Stimulated activated CD4-positive, alpha-beta T cell treated with anti-CD3 and anti-CD28 coated beads, Interleukin-1b, Interleukin-23, amount 100 ng/mL, for 4 hours (primary cell): ENCODE data around the gene SLC22A2.
"Not testable (repeated sequence)": the region's sequence is repeated elsewhere in the genome, so short reads cannot be mapped to it uniquely, and the experiment has no call there.

Experiments used
- DNase-seq, 2 donors: peaks; one replicate each; pipeline ENCODE4 v3.0.0-alpha.2; 2020; ENCODE audit warnings: low read depth in 2 of 2

Gene SLC22A2

DNA sequence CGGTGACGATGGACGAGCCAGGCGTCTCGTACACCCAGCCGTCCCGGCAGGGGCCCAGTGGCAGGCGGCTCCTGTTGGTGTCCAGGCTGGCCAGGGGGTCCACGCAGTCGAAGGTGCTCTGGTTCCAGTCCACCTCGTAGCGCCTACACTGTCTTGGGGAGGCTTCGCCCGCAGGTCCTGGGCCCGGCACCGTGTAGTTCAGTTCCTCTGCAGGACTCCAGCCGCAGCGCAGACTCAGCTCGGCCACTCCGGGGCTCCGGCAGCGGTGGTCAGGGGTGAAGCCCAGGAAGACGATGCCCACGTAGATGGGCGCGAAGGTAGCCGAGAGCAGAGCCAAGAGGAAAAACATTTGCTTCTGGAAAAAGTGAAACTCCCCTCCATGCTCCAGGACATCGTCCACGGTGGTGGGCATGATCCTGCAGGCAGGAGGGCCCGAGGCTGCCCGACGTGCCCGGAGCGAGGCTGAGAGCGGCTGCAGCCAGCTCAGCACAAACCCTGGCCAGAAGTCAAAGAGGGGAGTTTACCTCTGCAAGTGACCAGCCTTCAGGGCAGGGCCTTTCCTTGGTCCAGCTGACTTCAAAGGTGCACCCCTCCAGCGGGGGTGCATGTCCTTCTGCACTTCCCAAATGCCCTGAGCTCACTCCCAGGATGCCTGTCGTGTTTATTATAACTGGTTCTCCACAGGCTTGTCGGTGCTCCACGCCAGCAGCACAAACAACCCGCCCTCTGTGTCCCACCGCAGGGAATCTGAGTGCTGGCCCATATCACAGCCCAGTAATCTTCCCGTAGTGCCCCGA is at the start of gene SLC22A2:
TSS of gene SLC22A2 (minus strand) at position 476 of the 797 bp plus-strand sequence. CDS start at position 412, 64 bp downstream.
- no peak for DNase-seq

DNA sequence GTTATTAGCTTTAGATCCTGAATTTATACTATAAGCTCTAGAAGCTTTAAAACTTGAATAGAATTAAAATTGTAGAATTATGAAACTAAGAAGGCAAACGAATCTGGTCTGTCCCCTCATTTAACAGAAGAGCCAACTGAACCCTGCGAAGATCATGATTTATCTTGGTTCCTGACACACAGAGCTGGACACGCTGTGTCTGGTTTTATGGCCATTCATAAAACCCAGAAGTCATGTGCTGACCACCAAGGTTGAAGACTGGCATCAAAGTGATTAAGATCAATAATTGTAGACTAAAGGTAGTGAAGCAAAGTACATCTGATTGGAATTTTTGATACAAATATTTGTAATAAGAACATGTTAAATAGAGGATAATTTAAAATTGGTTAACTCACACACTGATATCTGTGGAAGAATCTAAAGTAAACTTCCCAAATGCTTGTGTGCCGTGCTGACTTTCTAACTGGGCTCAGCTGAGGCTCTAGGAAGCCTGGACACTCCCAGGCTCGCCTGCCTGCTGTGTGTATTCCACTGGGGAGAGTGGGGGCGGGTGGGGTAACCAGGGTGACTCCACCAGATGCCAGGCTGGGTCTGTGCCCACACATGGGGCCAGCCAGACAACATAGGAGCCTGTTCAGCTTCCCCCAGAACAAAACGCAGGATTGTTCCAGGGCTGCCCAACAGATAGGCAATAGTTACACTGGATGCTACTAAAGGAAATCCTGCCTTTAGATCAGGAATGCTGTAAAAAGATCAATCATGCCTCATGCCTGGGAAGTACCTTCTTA is 47.5 kb upstream of the SLC22A2 start:
- DNase-seq = no peak

DNA sequence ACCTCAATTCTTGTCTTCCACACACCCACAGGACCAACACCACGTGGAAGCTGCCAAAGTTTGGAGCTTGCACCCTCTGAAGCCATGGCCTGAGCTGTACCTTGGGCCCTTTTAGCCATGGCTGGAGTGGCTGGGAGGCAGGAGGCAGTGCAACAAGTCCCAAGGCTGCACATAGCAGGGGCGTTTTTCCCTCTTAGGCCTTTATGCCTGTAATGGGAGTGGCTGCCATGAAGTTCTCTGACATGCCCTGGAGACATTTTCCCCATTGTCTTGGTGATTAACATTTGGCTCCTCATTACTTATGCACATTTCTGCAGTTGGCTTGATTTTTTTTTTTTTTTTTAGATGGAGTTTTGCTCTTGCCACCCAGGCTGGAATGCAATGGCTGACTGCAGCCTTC is 45.2 kb upstream of the SLC22A2 start:
- no peak for DNase-seq

DNA sequence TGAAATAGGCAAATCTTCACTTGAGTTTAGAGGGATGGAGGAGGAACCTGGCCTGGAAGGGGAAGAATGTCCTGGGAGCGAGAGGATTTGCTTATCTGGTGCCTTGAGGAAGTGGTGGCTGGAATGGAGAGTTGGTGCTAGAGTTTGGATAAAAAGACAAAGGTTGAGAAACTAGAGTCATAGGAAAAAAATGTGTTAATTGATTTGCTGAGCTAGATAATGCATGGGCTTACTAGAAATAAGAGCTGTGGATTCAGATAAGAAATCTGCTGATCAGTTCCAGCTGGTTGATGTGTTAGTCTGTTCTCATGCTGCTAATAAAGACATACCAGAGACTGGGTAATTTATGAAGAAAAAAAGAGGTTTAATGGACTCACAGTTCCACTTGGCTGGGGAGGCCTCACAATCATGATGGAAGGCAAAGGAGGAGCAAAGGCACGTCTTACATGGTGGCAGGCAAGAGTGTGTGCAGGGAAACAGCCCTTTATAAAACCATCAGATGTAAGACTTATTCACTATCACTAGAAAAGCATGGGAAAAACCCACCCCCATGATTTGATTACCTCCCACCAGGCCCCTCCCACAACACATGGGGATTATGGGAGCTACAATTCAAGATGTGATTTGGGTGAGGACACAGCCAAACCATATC is 43.9 kb upstream of the SLC22A2 start:
- not testable (repeated sequence) for DNase-seq

DNA sequence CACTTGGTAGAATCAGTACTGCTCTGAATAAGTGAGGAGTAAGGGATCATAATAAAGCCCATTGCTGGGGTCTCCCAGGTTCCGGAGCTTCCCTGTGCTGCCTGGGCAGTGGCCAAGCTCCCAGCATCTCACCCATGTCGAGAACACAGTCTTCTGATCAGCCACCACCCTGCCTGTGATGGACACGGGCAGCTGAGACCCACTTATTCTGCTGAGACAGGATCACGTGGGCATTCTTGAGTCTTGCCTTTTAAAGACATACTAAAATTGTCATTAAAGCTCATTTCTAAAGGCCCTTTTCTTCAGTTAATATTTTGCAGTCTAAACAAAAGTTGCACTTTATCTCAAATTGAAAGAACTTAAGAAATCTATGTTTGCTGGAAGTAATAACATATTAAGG is 42.7 kb upstream of the SLC22A2 start:
- DNase-seq = no peak

DNA sequence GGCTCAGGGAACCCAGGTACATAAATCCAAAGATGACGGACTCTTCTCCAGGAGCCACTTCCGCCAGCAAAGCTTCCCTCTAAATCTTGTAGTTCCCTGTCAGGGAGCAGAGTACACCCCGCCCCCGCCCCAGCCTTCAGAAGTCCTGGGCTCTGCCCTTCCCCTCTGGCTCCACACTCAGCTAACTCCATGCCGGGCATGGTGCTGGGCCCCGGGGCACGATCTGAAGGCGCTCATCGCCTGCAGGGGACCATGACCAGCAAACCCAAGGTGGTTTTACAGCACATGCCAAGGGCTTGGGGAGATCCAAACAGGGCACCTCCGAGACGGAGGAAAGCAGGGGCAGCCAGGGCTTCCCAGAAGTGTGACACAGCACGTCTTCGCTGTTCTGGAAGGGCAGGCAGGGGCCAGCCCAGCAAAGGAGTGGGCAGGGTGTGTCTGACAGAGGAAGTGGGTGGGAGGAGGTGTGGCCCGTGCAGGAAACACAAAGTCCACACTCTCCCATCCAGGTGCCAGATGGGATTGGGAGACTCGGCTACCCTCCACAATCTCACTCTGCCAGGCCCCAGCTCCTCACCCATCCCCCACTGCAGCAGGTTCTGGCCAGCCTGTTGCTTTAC is 41.6 kb upstream of the SLC22A2 start:
- no peak for DNase-seq

DNA sequence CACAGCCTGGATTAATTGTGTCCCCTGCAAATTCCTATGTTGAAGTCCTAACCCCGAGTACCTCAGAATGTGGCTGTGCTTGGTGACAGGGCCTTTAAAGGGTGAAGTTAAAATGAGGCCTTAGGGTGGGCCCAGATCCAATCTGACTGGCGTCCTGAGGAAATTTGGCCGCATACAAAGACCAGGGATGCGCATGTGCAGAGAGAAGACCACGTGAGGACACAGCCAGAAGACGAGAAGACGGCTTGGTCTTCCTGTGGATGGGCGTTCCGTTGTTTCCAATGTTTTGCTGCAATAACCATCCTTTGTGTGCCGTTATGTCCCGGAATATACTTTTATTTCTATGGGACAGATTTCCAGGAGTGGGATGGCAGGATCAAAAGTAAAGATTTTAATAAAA is 40.9 kb upstream of the SLC22A2 start:
- no peak for DNase-seq

DNA sequence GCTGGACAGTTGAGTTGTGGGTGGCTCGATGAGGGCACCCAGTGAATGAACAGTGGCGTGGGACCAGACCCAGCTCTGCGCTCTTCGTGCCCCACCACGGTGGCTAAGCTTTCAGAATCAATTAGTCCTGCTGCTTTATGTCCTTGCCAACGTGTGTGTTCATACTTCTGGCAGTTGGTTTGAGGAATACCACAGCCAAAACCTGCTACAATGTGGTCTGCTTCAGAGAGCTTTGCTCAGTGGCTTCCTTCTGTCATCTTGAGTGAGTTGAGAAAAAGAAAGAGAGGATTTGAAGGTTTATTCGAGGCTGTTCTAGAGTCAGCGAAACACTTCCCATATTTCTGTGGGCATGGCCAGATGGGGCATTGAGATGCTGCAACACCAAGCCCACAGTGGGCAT is 39.5 kb upstream of the SLC22A2 start:
- no peak for DNase-seq

DNA sequence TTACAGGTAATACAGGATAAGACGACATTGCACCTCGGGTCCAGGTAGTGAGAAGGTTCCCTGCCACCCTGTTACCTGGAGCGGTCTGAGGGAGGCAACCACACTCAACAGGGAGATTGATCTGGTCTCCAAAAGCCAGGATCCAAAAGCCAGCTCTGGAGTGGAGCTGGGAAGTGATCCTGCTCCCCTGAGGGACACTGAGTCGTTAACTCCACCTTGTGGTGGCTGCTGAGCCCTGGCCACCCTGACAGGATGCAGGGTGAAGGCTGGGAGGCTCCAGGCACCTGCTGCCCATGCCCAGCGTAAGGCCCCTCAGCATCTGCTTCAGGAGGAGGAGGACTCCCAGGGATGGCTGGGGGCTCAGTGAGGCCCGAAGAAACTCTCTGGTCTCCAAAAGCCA is 38.7 kb upstream of the SLC22A2 start:
- no peak for DNase-seq

DNA sequence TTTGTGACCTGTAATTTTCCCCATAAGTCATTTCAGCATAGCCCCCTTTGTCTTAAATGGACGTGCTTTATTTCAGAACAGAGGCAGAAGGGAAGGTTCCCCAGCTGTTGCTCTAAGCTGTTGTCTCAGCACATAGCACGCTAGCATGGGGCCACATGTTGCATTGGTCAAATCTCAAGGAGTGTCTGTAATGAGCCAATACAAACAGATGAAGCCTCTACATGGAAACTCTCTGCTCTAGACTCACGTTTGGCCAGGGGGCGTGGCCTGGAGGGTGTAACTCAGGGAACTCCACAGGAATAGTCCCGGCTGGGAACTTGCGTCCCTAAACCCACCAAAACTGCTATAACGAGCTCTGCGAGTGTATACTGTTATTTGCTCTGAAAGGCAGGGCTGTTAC is 35.2 kb upstream of the SLC22A2 start:
- no peak for DNase-seq

DNA sequence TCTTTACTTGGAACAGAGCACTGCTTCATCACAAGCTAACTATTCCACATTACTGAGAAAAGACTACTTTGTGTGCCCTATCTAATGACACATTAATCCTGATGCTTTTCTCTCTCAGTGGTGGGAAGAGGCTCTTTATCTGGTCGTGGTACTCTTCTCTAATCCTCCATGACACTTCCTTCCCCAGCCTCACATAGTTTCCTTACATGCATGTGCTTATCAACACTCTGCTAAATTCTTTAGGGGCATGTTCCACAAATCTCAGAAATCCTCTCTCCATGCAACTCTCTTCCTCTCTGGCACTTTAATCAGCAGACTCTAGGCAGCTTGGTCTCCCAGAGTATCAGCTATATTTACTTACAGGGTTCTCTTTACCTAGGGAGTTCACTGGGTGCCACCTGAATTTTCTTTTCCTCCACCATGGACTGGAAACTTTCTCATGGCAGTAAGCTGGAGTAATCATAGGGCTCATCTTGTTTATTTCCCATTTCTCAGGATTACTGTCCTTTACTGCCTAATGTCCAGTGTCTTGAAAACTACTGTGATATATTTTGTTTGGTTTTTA is 27.0 kb upstream of the SLC22A2 start:
- no peak for DNase-seq

DNA sequence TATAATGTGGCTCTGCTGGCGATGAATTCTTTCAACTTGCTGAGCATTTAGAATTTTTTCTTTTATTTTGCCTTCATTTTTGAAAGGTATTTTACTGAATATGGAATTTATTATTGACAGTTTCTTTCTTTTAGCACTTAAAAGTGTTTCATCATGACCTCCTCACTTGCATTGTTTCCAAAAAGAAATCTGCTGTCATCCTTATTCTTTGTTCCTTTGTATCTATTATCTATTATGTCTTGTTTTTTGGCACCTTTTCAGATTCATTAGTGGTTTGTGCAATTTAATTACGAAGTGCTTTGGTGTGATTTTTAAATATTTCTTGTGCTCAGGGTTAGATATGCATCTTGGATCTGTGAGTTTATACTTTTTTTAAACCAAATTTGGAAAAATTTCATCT is 26.0 kb upstream of the SLC22A2 start:
- DNase-seq = no peak

DNA sequence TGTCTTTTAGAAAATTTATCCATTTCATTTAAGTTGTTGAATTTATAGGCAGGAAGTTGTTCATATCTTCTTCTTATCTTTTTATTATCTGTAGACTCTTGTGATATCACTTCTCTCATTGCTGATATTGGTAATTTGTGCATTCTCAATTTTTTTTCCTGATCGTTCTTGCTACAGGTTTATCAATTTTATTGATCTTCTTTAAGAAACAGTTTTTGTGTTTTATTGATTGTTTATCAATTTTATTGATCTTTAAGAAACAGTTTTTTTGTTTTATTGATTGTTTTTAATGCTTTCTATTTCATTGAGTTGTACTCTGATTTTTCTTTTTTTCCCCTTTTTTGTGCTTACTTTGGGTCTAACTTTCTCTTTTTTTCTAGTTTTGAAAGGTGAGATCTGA is 23.8 kb upstream of the SLC22A2 start:
- no peak for DNase-seq

DNA sequence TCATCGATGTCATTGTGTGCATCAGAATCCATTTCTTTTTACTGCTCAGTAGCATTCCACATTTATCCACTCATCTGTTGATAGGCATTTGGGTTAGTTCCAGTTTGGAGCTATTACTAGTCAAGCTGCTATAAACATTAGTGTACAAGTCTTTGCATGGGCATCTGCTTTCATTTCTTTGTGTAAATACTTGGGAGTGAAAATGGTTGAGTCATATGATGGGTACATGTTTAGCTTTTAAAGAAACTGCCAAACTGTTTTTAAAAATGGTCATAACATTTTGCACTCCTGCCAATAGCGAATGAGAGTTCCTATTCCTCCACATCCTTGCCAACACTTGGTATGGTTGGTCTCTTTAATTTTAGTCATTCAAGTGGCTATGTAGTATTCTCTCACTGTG is 21.2 kb upstream of the SLC22A2 start:
- no peak for DNase-seq

DNA sequence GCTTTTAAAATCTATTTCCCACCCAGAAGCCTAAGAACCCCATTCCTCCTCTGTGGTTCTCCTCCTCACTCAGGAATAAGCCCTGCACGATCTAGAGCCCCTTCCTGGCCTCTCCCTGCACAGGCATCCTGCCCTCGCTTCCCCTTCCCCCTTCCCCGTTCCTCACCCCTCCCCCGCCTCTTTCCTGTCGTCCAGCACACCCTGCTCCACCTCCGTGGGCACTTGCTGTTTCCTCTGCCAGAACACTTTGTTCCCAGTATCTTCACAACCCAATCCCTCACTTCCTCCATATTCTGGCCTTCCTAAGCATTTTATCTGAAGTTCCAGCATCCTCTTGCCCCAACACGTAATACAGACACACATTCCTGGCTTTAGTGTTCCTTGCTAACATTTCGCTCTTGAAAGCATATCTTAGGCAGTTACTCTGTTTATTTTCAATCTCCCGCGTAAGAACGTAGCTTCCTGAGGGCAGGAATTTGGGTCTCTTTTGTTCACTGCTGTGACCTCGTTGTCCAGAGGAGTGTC is 20.2 kb upstream of the SLC22A2 start:
- no peak for DNase-seq

DNA sequence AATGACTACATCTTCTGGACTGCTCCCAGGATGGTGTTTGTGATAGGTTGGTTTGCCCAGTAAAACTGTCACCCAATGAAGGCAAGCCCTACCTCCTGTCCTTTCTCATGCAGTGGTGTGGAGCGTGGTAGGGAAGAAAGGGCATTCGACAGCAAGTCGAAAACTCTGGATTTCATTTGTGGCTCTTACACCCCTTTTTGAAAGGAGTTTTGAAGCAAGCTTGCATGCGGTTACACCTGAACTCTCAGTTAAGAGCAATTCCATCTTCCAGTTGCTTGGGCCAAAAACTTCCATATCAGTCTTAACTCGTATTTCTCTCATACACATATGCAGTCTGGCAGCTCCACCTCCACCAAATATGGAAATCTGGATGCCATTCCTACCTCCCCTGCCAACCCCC is 19.7 kb upstream of the SLC22A2 start:
- DNase-seq = no peak

DNA sequence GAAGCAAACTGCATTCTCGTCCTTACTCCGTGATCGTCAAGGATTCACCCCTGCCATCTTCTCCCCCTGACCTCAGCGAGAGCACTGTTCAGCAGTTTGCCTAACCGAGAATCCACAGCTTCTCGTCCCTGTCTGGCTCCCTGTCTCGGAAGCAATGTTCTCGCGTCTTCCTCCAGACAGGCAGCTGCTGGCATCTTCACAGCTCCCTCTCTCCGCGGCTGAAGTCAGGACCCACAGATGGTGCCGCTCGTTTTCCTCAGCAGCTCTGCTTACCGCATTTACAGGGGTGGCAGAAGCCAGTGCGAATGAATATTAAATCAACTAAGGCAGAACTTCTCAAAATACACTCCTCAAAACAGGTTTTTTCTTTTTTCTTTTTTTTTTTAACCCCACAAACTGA is 18.9 kb upstream of the SLC22A2 start:
- DNase-seq = no peak

DNA sequence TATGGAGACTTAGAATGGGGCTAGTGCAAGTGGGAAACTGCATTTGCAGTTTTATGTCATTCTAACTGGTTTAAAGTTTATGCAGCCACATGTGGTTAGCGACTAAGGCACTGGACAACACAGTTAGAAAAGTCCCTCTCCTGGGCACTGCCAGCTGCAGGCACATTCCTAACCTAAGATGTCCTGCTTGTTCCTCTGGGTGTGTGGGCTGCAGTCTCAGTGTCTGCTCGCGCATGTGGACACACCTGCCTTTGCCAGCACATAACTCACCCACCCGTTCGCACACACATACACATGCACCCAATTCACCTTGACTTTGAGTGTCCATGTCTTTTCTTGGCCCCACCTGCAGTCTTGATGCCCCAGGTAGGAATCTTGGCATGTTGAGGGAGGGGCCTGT is 18.5 kb upstream of the SLC22A2 start:
- DNase-seq = no peak

DNA sequence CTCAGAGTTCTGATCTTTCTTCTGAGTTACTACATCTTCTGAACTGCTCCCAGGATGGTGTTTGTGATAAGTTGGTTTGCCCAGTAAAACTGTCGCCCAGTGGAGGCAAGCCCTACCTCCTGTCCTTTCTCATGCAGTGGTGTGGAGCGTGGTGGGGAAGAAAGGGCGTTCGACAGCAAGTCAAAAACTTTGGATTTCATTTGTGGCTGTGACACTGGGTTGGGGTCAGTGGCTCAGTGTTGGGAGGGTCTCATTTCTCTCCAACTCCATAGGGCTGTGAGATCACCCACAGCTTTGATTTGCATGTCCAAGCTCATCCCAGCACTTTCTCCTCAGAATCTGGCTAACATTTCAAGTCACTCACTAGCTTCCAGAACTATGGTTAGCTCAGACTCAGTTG is 17.5 kb upstream of the SLC22A2 start:
- no peak for DNase-seq

DNA sequence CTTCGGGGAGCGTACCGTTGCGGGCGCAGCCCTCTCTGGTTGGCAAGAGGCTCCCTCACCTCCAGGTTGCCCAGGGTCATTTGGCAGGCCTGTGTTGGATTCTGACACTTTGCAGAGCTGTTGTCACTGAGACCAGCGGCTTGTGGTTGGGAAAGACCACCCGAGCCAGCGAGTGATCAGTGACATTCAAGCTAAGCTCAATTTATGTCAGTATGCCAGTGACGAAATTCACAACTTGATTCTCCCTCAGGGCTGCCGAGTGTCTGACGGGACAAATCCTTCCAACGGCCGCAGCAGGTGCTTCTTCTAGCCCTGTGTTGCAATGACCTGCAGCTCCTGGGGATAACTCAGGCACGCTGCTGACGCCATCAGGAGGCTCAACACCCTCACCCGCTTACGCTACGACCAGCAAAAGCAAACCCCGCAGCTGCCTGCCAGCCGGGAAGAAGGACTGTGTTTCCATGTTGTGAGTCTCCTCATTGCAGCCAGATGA is 16.9 kb upstream of the SLC22A2 start:
- no peak for DNase-seq

DNA sequence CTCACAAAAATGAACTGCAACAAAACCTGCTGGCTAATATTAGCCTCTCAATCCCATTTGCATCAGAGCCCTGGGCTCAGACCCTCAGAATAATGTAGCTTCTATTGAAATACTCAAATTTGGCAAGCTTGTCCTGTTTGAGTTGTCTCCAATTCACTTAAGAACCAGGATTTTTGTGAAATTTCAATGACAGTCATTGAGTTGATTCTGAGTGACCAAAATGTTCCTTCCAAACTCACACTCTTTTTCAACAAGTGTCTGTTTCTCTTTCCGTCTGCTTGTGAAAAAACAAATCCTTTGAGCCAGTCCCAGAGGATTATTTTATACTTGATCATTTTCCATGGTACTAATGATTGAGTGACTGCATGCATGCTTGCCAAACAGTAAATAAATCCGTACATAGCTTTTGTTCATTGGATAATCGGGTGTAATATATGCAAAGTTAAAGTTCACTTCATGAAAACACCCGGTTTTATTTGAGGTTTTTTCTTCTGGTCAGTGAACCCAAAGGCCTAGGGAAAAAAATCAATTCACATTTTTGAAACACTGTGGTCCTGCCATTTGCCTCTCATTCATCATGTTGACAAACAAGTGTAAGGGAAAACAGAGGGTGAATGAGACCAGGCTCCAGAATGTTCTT is 16.4 kb upstream of the SLC22A2 start:
- no peak for DNase-seq
